K562 (cell line): ENCODE data around the gene AP2M1. TPM values are rescaled to one million over a fixed set of nuclear protein-coding genes. Genes with fewer than 3 reads are reported as not detected.

Experiments used
- BHLHE40 ChIP-seq: IDR thresholded peaks from 2 replicates; pipeline ENCODE4 v1.6.1; 2011; ENCODE audit warnings: low read length, improper control_type of control experiment
- CHD2 ChIP-seq: IDR thresholded peaks from 2 replicates; pipeline ENCODE4 v1.6.1; 2011; ENCODE audit warnings: low read depth, low read length
- CREB1 ChIP-seq, 2 experiments: sonication (generic) in 1 of 2; formaldehyde crosslinking in 1 of 2; IDR thresholded peaks; 2 replicates each; pipeline versions ENCODE4 v1.6.1 to v1.8.0; 2012 to 2022; ENCODE audit warnings: inconsistent platforms in 1 of 2, mild to moderate bottlenecking in 1 of 2, missing genetic modification reagents in 1 of 2, moderate library complexity in 1 of 2
- MAFF ChIP-seq: IDR thresholded peaks from 2 replicates; pipeline ENCODE4 v1.6.1; 2012; ENCODE audit warnings: low read length, improper control_type of control experiment
- MTA2 ChIP-seq: fragments of 450-650 bp; IDR thresholded peaks from 2 replicates; pipeline ENCODE4 v1.6.1; 2016; ENCODE audit warnings: low read depth
- NBN ChIP-seq: fragments of 450-650 bp; IDR thresholded peaks from 2 replicates; pipeline ENCODE4 v1.6.1; 2016; ENCODE audit warnings: low read depth, mild to moderate bottlenecking
- OTX1 ChIP-seq: fragments of 450-650 bp; formaldehyde crosslinking; IDR thresholded peaks from 2 replicates; pipeline ENCODE4 v1.4.0; 2022; ENCODE audit warnings: mild to moderate bottlenecking
- PCBP1 ChIP-seq: fragments of 200-400 bp; formaldehyde crosslinking; IDR thresholded peaks from 2 replicates; pipeline ENCODE4 v1.6.1; 2018; ENCODE audit warnings: mild to moderate bottlenecking, low read depth, low read length; ENCODE audit not compliant: poor library complexity, severe bottlenecking
- PHF8 ChIP-seq: fragments of 200-600 bp; sonication (generic); IDR thresholded peaks from 2 replicates; pipeline ENCODE4 v1.6.1; 2012; ENCODE audit warnings: mixed run types, mild to moderate bottlenecking, inconsistent platforms, low read length, moderate library complexity, borderline replicate concordance
- SIN3B ChIP-seq: fragments of 450-650 bp; IDR thresholded peaks from 2 replicates; pipeline ENCODE4 v1.6.1; 2017; ENCODE audit warnings: low read depth, mild to moderate bottlenecking, moderate library complexity
- SMAD4 ChIP-seq: fragments of 250-450 bp; sonication (Bioruptor Pico); conservative IDR thresholded peaks from 2 replicates; pipeline ENCODE4 v1.8.0; 2021; ENCODE audit warnings: inconsistent platforms, mild to moderate bottlenecking, moderate library complexity
- ZBTB17 ChIP-seq: fragments of 450-650 bp; formaldehyde crosslinking; IDR thresholded peaks from 2 replicates; pipeline ENCODE4 v1.4.0; 2020; ENCODE audit warnings: mild to moderate bottlenecking
- ZNF77 ChIP-seq: fragments of 250-450 bp; sonication (Bioruptor Pico); IDR thresholded peaks from 2 replicates; pipeline ENCODE4 v1.5.0; 2020
- polyA plus RNA-seq, 8 experiments: library from polyadenylated mRNA; depleted of rRNA in 4 of 8; stranded (reverse) in 5 of 8; unstranded in 3 of 8; fragments of >200 nt; fragmentation: Nextera tagmentation in 2 of 8; fragmentation: Illumina TruSeq in 1 of 8; extraction: Ambion mirVana in 2 of 8; extraction: Trizol in 1 of 8; gene quantifications; 2 replicates each; pipeline versions ENCODE4 v1.2.1 to v1.2.3, GENCODE V29; 2011 to 2014; ENCODE audit warnings: inconsistent platforms in 1 of 8, missing spikeins in 1 of 8
- total RNA-seq, 7 experiments: library from RNA; depleted of rRNA in 6 of 7; stranded (reverse); fragments of >200 nt in 6 of 7; fragmentation: Illumina TruSeq in 2 of 7; extraction: Trizol in 2 of 7; gene quantifications; 2 replicates each; pipeline versions ENCODE4 v1.2.1 to v1.2.3, GENCODE V29; 2011 to 2021; ENCODE audit warnings: low replicate concordance in 1 of 7
- TF ChIP-seq, protein P1 (sequence below), 2 experiments: fragments of 450-650 bp; formaldehyde crosslinking in 1 of 2; IDR thresholded peaks; 2 replicates each; pipeline versions ENCODE4 v1.4.0 to v1.6.1; 2014 to 2020; ENCODE audit warnings: mild to moderate bottlenecking in 2 of 2, borderline replicate concordance in 1 of 2, low read depth in 1 of 2
- TF ChIP-seq, protein P2 (sequence below): fragments of 250-450 bp; sonication (Bioruptor Pico); IDR thresholded peaks from 2 replicates; pipeline ENCODE4 v1.8.0; 2022; ENCODE audit warnings: inconsistent platforms, mild to moderate bottlenecking, moderate library complexity, borderline replicate concordance
- TF ChIP-seq, protein P3 (sequence below), 2 experiments: fragments of 200-800 bp in 1 of 2; sonication (Bioruptor generic) in 1 of 2; sonication (generic) in 1 of 2; formaldehyde crosslinking in 1 of 2; IDR thresholded peaks in 1 of 2; conservative IDR thresholded peaks in 1 of 2; 2 replicates each; pipeline versions ENCODE4 v1.5.0 to v1.6.1; 2016 to 2020; ENCODE audit warnings: missing compliant biosample characterization in 1 of 2, missing genetic modification characterization in 1 of 2, missing genetic modification reagents in 1 of 2

The AP2M1 gene
- total and polyA plus RNA-seq, 9 of the 15 experiments (the other 6 are each of a cell fraction or from before 2014, with no cell fraction given), result 118 to 505 (median 296) TPM

DNA sequence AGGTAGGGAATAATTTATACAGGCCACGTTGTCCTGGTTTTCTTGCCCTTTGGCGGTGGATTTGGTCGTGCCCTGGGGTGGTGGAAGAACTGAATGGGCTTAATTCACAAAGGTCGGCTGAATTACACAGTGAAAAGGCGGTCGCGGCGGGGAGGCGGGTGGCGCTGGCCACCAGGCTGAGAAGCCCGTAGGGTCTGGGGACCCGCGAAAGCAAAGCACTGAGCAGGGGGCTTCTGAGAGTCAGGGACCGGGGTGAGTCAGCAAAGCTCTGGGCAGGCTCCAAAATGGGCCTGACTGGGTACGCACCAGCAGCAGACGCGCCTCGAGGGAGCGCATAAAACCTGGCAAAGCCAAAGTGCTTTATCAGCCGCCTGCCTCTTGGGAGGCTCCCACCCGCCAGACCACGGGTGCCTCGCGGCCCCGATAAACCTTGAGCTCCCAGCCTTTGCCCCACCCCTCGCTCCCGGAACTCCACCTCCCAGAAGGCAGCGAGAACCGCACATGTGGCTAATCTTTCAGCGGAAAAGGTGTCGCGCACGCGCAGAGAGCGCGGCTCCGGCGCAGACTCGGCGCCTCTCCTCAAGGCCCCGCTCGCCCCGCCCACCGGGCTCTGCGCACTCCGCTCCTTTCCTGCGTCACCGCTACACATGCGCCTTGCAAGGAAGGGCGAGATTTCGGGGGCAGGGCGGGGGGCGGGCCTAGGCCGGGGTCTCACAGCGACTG lies 11.0 kb downstream of the AP2M1 start (continued):
- peak; percentile 56; the same call in 1 of the 2 replicates for TF ChIP-seq ZBTB17
- TF ChIP-seq MAFF, result peak; percentile 15; the same call in 1 of the 2 replicates
- TF ChIP-seq OTX1 (CRISPR knock-in tag), result 0 out of 2 replicates have a peak, but pooled peaks have one; percentile 49
- TF ChIP-seq, protein P1, sequence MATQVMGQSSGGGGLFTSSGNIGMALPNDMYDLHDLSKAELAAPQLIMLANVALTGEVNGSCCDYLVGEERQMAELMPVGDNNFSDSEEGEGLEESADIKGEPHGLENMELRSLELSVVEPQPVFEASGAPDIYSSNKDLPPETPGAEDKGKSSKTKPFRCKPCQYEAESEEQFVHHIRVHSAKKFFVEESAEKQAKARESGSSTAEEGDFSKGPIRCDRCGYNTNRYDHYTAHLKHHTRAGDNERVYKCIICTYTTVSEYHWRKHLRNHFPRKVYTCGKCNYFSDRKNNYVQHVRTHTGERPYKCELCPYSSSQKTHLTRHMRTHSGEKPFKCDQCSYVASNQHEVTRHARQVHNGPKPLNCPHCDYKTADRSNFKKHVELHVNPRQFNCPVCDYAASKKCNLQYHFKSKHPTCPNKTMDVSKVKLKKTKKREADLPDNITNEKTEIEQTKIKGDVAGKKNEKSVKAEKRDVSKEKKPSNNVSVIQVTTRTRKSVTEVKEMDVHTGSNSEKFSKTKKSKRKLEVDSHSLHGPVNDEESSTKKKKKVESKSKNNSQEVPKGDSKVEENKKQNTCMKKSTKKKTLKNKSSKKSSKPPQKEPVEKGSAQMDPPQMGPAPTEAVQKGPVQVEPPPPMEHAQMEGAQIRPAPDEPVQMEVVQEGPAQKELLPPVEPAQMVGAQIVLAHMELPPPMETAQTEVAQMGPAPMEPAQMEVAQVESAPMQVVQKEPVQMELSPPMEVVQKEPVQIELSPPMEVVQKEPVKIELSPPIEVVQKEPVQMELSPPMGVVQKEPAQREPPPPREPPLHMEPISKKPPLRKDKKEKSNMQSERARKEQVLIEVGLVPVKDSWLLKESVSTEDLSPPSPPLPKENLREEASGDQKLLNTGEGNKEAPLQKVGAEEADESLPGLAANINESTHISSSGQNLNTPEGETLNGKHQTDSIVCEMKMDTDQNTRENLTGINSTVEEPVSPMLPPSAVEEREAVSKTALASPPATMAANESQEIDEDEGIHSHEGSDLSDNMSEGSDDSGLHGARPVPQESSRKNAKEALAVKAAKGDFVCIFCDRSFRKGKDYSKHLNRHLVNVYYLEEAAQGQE (IDR thresholded peaks at IDR 0.05; ENCODE audit: borderline replicate concordance), result peak; percentile 54
- TF ChIP-seq, protein P1 (CRISPR knock-in tag; IDR thresholded peaks at IDR 0.05; ENCODE audit: low read depth), result 0 out of 2 replicates have a peak, but pooled peaks have one; percentile 43
- TF ChIP-seq, protein P2, sequence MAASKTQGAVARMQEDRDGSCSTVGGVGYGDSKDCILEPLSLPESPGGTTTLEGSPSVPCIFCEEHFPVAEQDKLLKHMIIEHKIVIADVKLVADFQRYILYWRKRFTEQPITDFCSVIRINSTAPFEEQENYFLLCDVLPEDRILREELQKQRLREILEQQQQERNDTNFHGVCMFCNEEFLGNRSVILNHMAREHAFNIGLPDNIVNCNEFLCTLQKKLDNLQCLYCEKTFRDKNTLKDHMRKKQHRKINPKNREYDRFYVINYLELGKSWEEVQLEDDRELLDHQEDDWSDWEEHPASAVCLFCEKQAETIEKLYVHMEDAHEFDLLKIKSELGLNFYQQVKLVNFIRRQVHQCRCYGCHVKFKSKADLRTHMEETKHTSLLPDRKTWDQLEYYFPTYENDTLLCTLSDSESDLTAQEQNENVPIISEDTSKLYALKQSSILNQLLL (CRISPR knock-in tag), result no peak
- TF ChIP-seq, protein P3, sequence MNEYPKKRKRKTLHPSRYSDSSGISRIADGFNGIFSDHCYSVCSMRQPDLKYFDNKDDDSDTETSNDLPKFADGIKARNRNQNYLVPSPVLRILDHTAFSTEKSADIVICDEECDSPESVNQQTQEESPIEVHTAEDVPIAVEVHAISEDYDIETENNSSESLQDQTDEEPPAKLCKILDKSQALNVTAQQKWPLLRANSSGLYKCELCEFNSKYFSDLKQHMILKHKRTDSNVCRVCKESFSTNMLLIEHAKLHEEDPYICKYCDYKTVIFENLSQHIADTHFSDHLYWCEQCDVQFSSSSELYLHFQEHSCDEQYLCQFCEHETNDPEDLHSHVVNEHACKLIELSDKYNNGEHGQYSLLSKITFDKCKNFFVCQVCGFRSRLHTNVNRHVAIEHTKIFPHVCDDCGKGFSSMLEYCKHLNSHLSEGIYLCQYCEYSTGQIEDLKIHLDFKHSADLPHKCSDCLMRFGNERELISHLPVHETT (CRISPR knock-in tag; conservative IDR thresholded peaks at IDR 0.05 in 1 of 2, IDR thresholded peaks at IDR 0.05 in 1 of 2), result peak in 1 of 2 experiments; percentile 80; a peak in 1 of 4 replicates
- TF ChIP-seq PHF8, result peak; percentile 41; the same call in 1 of the 2 replicates
- TF ChIP-seq SMAD4 (CRISPR knock-in tag), result peak; percentile 89
- peak; percentile 70 for TF ChIP-seq NBN
- TF ChIP-seq SIN3B, result no peak
- 0 out of 2 replicates have a peak, but pooled peaks have one; percentile 9 for TF ChIP-seq CHD2
- TF ChIP-seq MTA2, result peak; percentile 58
- TF ChIP-seq BHLHE40, result peak; percentile 88
- TF ChIP-seq PCBP1, result peak; percentile 81
- peak; percentile 70 for TF ChIP-seq CREB1 (IDR thresholded peaks at IDR 0.05)
- peak; percentile 83 for TF ChIP-seq CREB1 (CRISPR knock-in tag; IDR thresholded peaks at IDR 0.05)
- no peak for TF ChIP-seq ZNF77 (CRISPR knock-in tag)
